NOMO-1 (cell line): Measurements from ENCODE around the gene MRGPRD.
A peak's percentile ranks its signal among the peaks of the same experiment; 100 is the strongest.

Experiments
- DNase-seq, 2 experiments: peaks; one replicate each; lab custom pipeline; 2025; ENCODE audit not compliant: unreplicated experiment in 2 of 2; lab: John Stamatoyannopoulos, UW

MRGPRD gene

DNA sequence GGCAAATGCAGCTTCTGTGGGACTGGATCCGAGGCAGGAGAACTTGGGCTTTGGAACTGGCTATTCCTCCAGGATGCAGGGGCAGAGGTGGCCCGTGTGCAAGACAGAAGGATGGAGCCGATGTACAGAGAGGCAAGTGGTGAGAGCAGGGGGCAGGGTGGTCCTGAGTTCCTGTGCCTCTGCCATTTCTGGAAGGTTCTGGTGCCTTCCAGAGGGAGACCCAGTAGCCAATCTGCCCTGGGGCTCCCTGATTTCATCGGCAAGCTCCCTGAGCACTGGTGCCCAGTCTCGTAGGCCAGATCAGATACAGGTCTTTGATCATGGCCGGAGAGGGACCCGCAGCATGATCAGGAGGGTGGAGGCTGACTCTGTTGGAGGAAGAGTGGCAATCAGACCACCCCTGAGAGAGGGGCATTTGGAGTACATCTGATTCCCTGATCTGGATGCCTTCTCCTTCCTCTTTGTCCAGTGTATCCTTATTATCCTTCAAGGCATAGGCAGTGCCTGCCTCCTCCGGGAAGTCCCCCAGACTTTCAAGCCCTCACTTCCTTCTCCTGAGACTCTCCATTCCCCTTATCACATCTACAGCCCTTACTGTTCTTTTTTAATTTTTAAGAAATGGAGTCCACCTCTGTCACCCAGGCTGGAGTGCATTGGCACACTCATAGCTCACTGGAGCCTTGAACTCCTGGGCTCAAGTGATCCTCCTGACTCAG is 9.7 kb downstream of the MRGPRD start:
- DNase-seq, result no peak

DNA sequence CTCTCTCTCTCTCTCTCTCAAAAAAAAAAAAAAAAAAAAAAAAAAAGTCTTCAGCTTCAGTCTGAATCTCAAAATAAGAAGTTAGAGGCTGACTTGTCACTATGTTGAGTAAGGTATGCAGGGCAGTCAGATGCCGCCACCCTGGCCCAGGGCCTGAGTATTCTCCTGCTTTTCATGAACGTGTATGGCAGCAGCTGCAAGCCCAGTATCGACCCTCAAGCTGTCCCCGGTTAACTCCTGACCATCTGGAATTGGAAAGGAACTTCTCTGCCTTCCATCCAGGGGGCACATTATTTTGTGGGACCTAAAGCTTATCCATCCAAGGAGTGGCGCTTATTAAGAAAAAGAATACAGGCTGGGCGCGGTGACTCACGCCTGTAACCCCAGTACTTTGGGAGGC is 11.4 kb downstream of the MRGPRD start:
- DNase-seq, result no peak

DNA sequence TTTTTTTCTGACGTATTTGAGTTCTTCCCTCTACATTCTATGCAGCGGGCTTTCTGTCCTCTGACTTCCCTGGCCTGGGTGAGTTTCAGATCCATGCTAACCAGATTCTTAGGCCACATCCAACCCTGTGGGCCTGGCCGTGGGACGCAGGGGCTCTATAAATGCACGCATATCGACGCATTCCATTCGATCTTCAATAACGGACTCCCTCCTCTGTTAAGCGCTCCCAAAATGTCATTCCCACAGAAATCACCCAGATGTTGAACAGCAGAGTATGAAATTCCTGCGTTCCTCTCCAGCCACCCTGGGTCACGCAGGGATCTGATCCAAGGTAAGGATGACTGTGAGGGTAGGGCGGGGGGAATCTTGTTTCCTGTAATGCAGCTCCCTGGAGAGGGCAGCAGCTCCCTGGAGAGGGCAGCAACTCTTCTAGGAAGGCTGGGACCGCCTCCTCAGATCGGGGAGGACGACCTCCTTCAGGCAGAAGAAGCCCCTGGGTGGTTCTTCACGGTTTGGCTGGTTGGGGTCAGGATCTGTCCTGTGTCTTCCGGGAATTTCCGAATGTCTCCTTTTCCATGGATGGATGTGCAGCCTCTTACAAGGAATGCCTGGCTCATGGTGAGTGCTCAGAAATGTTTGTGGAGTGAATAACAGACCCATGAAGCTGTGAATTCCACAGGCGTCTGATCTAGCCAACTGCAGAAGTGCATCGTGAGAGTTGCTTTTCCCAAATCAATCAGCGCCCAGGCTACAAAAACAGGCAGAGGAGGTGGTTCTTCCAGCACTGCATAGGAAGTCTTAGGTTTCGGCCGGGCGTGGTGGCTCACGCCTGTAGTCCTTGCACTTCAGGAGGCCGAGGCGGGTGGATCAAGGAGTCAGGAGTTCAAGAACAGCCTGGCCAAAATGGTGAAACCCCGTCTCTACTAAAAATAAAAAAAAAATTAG is 12.2 kb downstream of the MRGPRD start:
- DNase-seq, result no peak

DNA sequence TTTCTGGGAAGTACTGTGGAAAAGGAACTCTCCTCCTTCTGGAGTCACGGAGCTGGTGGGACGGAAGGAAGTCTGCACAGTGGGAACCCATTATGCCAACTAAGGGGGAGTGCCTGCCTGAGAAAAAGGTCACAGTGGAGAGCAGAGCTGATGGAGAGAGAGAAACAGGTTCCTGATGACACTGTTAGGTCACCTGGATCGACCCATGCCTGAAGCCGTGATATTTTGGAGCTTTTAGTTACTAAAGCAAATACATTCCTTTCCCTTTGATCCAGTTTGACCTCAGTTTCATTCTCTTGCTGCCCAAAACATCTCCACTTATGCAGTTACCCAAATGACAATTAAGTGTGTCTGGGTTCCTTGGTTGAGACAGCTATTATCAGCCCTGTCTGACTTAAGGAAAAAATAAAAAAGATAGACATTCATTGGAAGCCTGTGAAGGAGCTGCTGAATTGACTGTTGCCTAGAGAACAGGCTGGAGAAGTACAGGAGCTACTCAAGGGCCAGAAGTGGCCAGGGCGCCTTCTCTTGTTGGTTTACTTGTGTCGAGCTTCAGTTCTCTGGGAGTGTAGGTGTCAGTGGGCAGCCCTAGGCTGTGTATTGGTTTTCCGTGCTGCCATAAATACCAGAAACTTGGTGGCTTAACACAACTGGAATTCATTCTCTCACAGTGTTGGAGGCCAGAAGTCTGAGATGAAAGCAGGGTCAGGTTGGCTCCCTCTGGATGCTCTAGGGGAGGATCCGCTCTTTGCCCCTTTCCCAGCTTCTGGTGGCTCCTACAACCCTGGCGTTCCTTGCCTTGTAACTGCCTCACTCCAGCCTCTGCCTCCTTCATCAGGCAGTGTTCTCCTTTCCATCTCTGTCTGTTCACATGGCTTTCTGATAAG is 13.6 kb downstream of the MRGPRD start:
- DNase-seq, result no peak

DNA sequence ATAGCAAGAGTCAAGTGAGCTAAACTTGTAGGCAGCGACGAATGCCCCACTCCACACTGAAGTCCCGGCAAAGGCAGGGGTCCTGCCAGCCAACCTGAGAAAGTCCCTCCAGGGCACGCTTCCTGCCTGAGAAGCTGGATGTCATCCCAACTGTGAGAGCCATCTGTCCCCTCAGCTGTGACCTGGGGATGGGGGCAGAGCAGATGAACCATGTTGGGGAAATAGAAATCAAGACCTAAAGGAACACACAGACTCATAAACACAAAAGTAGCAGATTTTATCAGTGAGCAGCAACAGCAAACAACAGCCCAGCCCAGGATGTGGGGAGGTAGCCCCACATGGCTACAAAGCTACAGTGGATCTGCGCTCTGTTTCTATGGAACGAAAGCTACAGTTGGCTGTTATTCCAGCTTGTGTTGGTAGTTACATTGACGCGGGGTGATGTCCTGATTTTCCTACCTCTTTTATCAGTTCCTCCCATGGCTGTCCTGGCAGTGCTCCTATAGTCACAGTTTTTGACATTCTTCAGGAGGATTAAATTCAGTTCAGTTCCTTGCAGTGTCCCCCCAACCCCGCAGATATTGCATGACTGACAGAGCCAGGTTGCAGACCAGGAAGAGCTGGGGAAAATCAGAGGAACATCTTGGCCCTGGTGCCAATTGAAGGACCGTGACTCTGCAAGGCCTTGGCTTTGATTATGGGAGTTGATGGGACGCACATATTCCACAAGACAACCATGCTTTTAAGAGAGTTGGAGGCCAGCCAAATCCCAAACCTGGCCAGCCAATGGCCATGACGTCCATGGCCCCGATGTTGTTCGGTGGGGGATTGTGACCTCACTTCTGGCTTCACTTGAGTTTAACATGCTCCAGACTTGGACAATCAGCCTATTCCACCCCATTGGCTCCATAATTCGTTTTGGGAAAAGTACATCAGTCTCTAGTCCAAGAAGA is 14.6 kb downstream of the MRGPRD start:
- no peak for DNase-seq

DNA sequence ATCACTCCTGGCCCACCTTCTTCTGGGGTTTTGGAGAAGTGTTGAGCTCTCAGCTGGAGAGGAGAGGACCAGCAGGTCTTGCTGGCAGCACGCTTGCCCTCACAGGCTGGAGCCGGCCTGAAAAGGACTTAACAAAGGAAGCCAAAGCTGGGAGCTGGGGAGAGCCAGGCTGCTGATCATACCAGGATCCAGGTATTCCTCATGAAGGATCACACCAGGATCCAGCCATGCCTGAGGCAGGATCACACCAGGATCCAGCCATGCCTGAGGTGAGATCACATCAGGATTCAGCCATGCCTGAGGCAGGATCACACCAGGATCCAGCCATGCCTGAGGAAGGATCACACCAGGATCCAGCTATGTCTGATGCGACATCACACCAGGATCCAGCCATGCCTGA is 17.0 kb downstream of the MRGPRD start:
- no peak for DNase-seq

DNA sequence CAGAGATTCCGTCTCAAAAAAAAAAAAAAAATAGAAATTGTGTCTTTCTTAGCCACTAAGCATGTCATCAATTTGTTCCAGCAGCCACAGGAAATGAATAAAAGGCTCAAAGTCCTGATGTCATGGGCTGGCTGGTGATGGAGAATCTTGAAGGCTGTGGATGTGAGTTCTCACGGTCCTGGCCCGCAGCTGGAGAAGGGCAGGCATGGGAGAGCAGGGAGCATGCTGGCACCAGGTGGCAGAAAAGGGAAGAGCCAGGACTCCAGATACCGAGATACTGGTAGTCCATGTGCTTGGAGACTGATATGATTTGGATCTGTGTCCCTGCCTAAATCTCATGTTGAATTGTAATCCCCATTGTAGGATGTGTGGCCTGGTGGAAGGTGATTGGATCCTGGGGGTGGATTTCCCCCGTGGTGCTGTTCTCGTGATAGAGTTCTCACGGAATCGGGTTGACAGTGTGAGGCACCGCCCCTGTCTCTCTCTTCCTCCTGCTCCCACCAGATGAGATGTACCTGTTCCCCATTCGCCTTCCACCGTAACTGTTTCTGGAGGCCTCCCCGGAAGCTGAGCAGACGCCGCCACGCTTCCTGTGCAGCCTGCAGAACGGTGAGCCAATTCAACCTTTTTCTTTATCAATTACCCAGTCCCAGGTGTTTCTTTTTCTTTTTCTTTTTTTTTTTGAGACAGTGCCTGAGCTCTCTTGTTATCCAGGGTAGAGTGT is 18.1 kb downstream of the MRGPRD start:
- DNase-seq, result no peak

DNA sequence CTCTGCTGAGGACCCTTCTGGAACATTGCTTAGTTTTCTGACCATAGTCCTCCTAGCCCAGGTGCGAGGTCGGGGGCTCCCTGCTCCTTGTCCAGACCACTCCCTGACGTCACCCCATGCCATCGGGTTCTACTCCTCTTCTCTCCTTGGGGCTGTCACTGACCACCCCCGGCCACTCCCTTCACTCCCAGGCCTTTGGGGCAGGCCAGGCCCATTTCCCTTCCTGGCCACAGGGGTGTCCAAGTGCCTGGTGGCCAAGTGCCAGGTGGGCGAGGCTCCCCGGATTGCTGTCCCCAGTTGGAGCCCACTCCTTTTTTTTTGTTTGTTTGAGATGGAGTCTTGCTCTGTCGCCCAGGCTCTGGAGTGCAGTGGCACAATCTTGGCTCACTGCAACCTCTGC is 19.5 kb downstream of the MRGPRD start:
- no peak for DNase-seq

DNA sequence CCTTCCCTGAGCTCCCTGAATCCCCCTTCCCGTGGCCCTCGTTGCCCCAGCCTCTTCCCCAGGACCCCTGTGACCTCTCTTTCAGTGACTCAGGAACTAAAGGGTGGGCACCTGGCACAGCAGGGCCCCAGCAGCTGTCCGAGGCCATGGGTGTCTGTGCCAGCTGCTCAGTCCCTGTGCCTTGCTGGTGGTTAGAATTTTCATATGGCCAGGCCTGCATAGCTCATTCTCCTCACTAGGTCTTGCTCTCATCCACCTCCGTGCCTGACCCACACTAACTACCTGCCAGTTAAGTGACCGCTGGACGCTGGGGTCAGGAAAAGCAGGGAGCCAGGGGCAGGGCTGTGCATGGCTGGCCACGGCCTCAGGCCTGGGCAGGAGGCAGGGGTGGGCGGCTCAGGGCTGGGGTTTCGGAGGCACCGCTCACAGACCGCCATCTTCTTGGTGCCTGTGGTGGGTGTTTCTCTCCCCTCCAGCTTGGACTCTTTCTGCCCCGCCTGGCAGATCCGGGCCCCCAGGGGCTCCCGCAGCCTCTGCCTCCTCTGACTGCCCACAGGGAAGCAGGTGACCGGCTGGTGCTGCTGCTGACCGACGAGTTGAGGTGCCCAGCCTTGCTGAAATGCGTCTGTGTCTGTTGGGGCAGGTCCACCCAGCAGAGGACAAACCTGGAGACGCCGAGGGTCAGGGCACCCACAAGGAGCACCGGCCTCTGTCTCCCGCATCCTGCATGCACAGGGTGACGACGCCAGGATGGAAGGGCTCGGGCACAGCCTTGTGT is 20.3 kb downstream of the MRGPRD start:
- no peak for DNase-seq

DNA sequence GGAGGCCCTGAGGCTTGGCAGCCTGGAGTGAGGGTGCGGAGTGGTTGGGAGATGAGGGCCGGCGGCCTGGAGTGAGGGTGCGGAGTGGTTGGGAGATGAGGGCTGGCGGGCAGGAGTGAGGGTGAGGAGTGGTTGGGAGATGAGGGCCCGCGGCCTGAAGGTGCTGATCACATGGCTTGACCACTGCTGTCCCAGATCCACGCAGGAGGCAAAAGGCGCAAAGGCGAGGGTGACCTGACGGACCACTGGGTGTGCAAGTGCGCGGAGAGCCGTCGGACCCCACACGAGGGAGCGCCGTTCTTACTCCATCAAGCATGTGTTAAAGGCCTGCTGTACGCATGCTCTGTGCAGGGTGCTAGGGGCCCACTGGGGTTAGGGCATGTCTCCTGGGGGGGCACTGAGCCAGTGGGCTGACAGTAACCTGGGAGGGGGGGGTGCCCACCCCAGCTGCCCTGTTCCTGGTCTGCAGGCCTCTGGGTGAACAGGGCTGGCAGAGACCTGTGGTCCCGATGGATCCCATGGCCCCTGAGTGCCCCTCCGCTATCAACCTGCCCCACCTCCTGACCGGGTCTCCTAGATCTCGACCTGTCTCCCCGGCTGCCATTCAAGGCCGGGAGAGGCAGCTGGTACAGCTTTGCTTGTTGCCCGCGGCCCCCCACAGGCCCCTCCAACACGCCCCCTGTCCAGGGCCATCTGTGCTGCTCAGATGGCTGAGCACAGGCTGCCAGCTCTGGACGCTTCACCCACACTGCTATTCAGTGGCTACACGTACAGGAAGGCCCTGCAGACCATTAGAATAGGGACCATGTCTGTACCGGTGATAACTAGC is 21.1 kb downstream of the MRGPRD start:
- no peak for DNase-seq

DNA sequence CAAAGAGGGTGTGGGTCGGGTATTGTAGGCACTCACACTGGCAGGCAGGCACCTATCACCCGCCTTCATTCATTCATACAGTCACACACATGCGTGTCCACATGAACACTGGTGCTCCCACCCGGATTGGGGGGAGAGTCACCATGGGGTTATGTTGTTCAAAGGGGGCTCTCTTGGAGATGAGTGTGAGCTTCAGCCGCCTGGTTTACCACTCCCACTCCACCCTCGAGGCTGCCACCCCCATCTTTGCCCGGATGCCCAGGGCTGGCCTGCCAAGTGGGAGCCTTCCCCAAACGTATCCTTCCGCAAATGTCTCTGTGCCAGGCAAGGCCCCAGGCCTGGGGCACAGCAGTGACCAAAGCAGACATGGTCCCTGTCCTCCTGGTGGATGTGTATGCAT is 22.6 kb downstream of the MRGPRD start:
- no peak for DNase-seq

DNA sequence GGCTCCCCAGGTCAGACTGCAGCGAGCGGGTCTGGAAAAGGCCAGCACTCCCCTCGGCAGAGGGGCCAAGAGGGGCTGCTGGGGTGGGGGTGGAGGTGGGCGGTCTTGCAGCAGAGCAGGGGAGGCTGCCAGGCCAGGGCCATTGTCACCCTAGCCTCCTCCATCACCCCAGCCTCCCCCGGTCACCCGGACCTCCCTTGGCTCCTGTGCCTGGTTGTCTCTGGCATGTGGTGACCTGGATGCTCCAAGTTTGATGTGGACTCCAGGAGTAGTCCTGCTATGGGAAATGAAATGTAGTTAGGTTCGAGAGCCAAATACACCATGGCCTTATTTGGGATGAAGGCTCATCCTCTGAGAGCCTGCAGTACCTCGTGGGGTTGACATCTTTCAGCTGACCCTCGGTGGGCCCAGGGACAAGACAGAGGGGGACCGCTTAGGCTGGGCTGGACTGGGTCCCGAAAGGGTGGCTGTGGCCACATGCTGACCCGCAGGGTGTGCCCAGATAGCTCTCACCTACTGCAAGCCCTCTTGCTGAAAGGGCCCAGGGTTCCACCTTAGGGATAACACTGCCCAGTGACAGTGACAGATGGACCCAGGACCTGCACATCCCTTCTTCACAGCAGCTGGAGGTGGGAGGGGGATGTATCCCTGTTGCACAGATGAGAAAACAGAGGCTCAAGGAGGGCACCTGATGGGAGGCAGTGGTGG is 24.1 kb downstream of the MRGPRD start:
- DNase-seq, result no peak

DNA sequence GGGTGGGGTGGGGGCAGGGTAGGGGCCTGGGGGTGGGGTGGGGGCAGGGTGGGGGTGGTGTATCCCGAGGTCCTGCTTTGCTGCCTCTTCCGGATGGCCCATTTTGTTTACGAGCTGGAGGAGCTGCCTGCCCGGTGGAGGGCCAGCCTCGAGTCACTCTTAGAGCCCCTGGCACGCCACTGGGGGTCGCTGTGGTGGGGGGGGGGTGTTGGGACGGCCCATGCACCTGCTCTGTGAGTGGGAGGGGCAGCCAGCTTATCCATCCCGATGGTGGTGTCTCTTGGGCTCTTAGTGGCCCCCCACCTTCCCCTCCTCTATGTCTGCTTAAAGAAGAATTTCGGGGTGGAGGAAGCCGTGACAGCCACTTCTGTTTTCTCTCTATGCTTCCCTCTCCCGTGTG is 24.6 kb downstream of the MRGPRD start:
- peak in 1 of 2 experiments; percentile 12 for DNase-seq

DNA sequence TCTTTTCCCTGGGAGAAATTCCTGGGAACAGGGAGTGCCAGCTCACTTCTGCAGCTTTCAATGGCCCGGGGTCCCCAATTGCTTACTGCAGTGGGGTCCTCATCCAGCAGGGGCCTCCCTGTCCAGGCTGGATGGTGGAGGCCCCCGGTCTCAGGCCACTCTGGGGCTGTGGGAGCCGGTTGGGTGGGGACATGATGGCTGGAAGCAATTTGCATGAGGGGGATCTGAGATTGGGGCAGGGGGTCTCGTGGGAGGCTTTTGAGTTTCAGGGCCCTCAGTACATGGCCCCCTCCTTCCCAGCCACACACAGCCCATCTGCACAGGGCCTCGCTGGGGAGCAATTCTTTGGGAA is 25.2 kb downstream of the MRGPRD start:
- DNase-seq, result no peak

DNA sequence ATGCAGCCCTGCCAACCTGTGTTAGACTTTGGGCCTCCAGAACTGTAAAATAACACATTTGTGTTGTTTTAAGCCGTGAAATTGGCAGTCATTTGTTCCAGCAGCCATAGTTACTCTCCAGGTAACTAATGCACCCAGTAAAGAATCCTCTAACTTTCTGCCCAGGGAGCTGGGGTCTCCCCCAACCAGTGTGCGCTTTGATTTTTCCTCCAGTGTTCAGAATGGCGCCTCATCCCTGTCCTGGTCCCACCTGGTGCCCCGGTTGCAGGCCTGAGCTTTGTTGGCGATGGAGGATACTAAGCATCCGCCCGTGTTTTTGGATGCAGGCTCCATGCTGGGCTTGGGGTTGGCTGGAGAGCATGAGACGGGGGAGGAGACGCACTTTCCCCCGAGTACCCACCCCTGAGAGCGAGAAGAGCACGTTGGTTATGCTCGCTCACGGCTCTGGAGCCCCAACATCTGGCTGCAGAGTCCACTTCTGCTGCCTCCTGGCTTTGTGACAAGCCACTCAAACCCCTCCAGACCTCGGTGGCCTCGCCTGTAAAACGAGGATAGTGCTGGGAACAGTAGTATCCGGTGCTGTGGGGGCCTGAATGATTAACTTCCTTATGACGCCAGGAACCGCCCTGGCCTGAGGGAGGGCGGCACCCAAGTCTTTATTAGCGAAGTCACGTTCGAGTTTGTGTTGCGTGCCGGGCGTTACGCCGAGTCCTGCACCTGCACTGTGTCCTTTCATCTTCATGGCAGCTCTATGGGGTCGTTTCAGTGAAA is 25.8 kb downstream of the MRGPRD start:
- DNase-seq, result peak; percentile 66 to 80

DNA sequence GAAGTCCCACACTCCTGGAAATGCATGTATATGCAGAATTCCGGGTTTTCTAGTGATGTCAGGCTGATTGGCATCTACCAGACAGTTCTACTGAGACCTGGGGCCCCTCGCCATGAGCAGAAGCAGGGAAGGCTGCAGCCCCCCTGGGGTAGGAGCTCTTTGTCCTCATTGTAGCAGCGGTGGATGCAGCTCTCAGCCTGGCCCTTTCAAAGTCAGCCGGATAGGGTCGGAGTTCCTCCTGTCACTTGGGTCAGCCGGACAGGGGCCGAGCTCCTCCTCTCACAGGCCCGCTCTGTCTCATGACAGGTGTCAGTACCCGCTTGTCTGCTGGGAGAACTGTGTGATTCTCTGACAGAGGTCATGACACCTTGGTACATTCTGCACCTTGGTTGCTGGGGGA is 30.0 kb downstream of the MRGPRD start:
- no peak for DNase-seq
